ENCODE results near the gene LBX2. TPM values are rescaled to one million over a fixed set of nuclear protein-coding genes. Genes with fewer than 3 reads are reported as not detected.

LBX2 gene
- total and polyA plus RNA-seq, 2 experiments from 2014 or later = 0.24 to 0.57 TPM

DNA sequence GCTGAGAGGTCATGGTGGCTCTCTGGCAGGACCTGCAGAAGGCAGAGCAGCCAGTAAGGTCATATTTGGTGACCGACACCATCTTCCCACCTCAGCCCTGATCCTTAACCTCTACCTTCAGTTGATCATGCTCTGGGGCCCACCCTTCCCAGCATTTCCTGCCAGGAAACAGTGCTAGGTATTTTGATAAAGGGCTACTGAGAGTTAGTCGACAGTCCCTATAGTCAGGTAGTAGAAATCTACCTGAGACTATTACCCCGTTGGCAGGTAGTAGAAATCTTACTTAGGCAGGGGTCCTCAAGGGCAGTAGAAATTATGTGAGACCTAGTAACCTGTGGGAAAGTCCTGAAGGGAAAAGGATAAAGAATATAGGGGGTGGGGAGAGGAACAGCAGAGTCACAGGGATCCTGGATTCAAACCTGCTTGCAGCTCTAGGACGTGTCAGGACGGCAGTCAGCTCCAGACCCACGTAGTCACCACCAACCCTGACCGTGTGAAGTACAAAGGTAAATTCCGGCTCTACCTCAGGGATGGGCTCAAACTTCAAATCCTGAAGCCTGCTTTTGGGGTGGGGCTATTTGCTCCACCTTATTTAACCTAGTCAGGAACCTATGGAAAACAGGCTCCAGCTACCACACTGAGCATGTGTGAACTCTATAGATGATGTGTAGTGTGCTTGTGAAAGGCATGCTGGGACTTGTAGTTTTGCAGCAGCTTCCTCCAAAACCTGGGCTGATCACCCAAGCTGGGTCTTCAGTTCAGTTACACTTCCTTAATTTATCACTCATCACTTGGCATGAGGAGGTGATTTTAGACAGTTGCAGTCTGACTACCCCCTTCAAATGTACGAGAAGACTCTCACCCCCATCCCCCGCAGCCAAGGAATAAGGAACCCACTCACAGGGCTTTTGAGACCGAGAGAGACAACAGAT, 26.6 kb upstream of the LBX2 start, which contains the start of gene DQX1:
Gene DQX1, minus strand, starts transcription at position 515 of the 932 bp plus-strand sequence. Its CDS starts 502 bp downstream, at position 13.
- Histone ChIP-seq H3F3A (replicated peaks; ENCODE audit: low read depth) (0 out of 2 replicates have a peak, but pooled peaks cover 12% of the 10 kb centered on the region), H3K79me2 (replicated peaks; ENCODE audit: insufficient read depth) (peaks cover 18% of the 10 kb centered on the region), H4K20me1 (replicated peaks; ENCODE audit: insufficient read depth) (peaks cover 9% of the 10 kb centered on the region; the same call in 1 of the 2 replicates), H3K27ac (ENCODE audit: low read depth) (no peak within 1 kb of the TSS), H3K4me1 (ENCODE audit: insufficient read depth) (peaks cover 7% of the 10 kb centered on the region; the same call in 1 of the 2 replicates), H3K27me3 (ENCODE audit: insufficient read depth) (peaks cover 22% of the 10 kb centered on the region), H2AFZ (no peak within 1 kb of the TSS), H3K4me3 (no peak within 1 kb of the TSS), H3K9me2 (ENCODE audit: insufficient read depth) (no peaks in the 10 kb centered on the region), H3K4me2 (no peak within 1 kb of the TSS), H3K36me3 (ENCODE audit: insufficient read depth) (peaks cover 11% of the 10 kb centered on the region)
- H3K4me1 Mint-ChIP-seq = peaks cover 17% of the 10 kb centered on the region
- H3K27me3 Mint-ChIP-seq (ENCODE audit: insufficient read depth, low read depth, poor library complexity) = peaks cover 33% of the 10 kb centered on the region
- peak; percentile 9 for ATAC-seq
- H3K27ac Mint-ChIP-seq = no peak within 1 kb of the TSS
- no peak for TF ChIP-seq EZH2phosphoT487 (IDR thresholded peaks at IDR 0.05; ENCODE audit: unreplicated experiment)
- no peak for TF ChIP-seq JUNB (IDR thresholded peaks at IDR 0.05; ENCODE audit: unreplicated experiment)
- TF ChIP-seq CREB1 (CRISPR knock-in tag; IDR thresholded peaks at IDR 0.05; ENCODE audit: low read depth) = peak; percentile 60
- TF ChIP-seq, protein P1, sequence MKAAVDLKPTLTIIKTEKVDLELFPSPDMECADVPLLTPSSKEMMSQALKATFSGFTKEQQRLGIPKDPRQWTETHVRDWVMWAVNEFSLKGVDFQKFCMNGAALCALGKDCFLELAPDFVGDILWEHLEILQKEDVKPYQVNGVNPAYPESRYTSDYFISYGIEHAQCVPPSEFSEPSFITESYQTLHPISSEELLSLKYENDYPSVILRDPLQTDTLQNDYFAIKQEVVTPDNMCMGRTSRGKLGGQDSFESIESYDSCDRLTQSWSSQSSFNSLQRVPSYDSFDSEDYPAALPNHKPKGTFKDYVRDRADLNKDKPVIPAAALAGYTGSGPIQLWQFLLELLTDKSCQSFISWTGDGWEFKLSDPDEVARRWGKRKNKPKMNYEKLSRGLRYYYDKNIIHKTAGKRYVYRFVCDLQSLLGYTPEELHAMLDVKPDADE (IDR thresholded peaks at IDR 0.05) = 0 out of 2 replicates have a peak, but pooled peaks have one; percentile 53
- H3K36me3 Mint-ChIP-seq (ENCODE audit: low read depth) = peaks cover 34% of the 10 kb centered on the region
- DNase-seq (ENCODE audit: low spot score) = peak; percentile 85
- no peaks in the 10 kb centered on the region for H3K9me3 Mint-ChIP-seq
- peak within 1 kb of the TSS; percentile 50; the same call in 2 of the 3 replicates for H3K4me3 Mint-ChIP-seq

DNA sequence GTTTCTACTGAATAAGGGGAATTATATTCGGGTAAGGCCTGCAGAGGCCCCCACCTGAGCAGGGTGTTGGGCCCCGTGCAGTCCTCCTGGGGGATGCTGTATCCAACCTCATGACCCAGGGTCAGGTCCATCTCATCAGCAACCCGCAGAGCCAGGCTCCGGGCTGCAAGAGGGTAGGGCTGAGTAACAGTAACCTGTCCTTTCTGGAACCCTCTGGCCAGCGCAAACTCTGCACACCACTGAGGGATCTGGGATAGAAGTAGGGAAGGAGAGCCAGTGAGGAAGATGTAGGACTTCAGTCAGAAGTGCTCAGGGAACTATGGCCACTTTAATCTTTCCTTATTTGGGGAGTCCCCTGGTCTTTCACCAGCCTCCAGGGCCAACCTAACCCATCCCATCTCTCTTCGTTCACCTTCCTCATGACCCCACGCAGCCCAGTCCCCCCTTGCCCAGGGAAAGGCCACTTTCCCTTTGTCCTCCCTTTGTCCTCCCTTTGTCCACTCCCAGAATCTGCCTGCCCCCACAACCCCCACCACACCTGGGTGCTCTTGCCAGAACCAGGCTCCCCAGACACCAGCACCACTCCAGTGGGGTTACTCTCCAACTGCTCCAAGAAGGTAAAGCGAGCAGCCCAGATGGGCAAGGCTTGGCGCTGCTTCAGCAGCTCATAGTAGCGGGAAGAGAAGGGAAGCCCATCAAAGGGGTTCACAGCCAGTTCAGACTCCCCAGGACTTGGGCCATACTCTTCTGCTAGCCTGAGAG, 25.7 kb upstream of the LBX2 start:
- Histone ChIP-seq H3K9me2 (ENCODE audit: insufficient read depth) (no peaks in the 10 kb centered on the region), H3K27ac (ENCODE audit: low read depth) (no peak overlapping the region), H3K4me2 (no peak overlapping the region), H3K27me3 (ENCODE audit: insufficient read depth) (peaks cover 30% of the 10 kb centered on the region), H3K4me1 (ENCODE audit: insufficient read depth) (peaks cover 7% of the 10 kb centered on the region; the same call in 1 of the 2 replicates), H3K4me3 (no peak overlapping the region), H2AFZ (no peak overlapping the region), H3K36me3 (ENCODE audit: insufficient read depth) (peaks cover 11% of the 10 kb centered on the region), H4K20me1 (replicated peaks; ENCODE audit: insufficient read depth) (peaks cover 9% of the 10 kb centered on the region; the same call in 1 of the 2 replicates), H3K79me2 (replicated peaks; ENCODE audit: insufficient read depth) (peaks cover 18% of the 10 kb centered on the region), H3F3A (replicated peaks; ENCODE audit: low read depth) (0 out of 2 replicates have a peak, but pooled peaks cover 10% of the 10 kb centered on the region)
- Mint-ChIP-seq H3K9me3 (no peaks in the 10 kb centered on the region), H3K4me3 (no peak overlapping the region), H3K27me3 (ENCODE audit: insufficient read depth, low read depth, poor library complexity) (peaks cover 33% of the 10 kb centered on the region), H3K4me1 (peaks cover 14% of the 10 kb centered on the region), H3K36me3 (ENCODE audit: low read depth) (peaks cover 32% of the 10 kb centered on the region), H3K27ac (no peak overlapping the region)
- no peak for TF ChIP-seq CREB1 (CRISPR knock-in tag; IDR thresholded peaks at IDR 0.05; ENCODE audit: low read depth)
- no peak for TF ChIP-seq STAT1 (IDR thresholded peaks at IDR 0.05; ENCODE audit: unreplicated experiment)
- ATAC-seq = no peak
- DNase-seq (ENCODE audit: low spot score) = no peak
